NCI-H2227 treated with DMSO at 0.1 percent for 48 hours (cell line): ENCODE data around the gene YBX1.
"Not testable (repeated sequence)": the region's sequence is repeated elsewhere in the genome, so short reads cannot be mapped to it uniquely, and the experiment has no call there.

ENCODE experiments used
- DNase-seq: peaks from one replicate; lab custom pipeline; 2025; lab: John Stamatoyannopoulos, UW

YBX1 gene

DNA sequence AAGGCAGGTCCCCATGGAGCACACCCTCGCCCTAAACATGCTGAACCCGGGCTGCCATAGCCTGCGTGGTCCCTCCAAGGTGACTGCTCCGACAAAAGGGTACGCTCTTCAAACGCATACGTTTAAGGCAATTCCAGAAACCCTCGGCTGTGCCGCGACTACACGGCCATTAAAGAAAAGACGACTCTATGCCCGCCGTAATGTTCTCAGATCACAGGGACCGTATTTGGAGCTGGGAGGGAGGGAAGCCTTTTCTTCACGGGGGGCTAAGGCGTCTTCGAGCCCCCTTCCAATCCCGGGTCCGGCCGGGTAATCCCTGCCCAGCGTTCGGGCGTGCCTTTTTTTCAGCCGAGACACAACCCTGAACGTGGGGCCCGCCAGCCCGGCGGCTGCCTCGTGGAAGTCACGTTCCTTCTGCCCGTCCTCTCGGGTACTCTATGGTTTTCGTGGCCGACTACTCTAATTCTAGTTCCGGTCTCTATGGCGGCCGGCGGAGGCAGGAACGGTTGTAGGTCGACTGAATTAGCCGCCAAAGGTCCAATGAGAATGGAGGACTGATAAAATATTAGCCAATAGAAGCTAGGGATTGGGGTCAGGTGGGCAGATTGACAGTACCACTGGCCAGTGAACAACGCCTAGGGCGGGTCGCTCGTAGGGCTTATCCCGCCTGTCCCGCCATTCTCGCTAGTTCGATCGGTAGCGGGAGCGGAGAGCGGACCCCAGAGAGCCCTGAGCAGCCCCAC, at the start of gene YBX1:
Gene YBX1, plus strand, starts transcription at position 678 of the 743 bp plus-strand sequence. CDS start 148 bp downstream, outside the sequence.
- peak; percentile 99 for DNase-seq

DNA sequence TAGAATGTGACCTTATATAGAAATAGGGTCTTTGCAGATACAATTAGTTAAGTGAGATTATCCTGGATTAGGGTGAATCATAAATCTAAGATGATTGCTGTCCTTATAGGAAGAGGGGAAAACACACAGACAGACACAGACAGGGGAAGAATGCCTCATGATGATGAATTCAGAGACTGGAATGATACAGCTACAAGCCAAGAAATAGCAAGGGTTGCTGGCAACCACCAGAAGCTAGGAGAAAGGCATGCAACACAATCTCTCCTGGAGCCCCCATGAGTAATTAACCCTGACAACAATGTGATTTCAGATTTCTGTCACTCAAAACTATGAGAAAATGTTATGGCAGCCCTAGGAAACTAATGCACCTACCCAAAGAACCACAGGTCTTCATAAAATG, 43.1 kb upstream of the YBX1 start:
- DNase-seq = no peak

DNA sequence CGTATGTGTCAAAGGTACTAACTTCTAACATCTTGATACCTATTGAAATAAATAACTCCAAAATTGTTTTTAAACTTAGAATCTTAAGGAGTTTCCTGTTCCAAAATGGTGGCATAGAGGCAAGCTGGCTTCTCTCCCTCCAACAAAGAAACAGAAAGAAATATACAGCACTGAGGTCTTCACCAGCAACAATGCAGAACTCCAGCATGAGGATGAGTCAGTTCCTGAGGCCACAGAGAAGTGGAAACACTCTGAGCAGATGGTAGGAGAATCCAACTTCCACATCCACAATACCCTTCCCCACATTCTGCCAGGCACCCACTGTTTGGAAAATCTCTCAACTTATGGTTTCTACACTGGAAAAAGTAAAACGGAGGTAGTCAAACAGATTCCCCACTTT, 36.2 kb upstream of the YBX1 start:
- no peak for DNase-seq

DNA sequence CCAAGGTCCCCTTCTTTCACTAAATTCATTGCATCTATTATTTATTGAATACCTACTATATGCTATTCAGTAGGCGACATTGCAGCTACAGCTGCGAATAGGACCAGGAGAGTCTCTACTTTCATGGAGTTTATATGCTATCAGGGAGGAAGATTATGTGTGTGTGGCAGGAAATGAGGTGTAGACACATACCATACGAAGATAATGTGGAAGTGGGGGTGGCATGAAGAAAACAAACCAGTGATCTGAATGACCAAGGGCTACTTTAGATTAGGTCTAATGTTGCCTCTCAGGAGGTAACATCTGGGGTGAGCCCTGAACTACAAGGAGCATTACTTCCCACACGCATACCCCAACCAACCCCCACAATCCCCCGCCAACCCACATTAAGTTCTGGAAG, 25.0 kb upstream of the YBX1 start:
- no peak for DNase-seq

DNA sequence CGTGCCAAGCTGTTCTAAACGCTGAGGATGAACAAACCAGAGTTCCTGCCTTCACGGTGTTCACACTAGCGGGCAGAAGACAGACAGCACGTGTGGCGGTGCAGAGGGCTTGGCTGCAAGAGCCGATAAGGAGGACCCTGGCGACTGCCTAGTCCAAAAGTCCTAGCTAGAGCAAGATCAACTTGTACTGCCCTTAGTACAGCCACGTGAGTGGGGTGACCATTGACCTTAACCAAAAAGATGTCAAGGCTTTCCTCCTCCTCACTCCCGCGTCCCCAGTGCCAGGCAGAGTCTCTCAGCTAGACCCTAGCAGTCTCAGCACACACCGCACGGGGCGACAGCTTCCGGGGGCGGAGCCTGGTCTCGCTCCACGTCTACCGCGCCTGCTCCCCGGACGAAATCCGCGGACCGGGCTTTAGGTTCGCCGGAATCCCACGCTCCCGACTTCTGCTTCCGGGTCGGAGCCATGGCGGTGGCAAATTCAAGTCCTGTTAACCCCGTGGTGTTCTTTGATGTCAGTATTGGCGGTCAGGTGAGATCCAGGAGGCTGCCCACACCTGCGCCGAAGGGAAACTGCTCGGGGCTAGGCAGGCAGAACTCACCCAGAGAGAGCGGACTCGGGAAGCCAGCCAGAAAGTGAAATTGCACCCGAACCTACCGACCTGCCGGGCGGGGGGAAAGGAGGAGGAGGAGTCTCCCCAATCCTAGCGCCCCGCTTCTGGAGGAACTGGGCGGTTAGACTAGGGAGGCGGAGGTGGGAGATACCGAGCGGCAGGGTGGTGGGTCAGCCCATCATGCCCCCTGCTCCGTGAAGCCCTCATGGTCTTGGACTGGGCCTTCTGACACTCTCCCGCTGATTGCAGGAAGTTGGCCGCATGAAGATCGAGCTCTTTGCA, 24.0 kb upstream of the YBX1 start, which contains the start of gene PPIH:
Gene PPIH, plus strand, starts transcription at position 443 of the 896 bp plus-strand sequence. Its CDS starts 24 bp downstream, at position 467.
- DNase-seq = peak; percentile 93

DNA sequence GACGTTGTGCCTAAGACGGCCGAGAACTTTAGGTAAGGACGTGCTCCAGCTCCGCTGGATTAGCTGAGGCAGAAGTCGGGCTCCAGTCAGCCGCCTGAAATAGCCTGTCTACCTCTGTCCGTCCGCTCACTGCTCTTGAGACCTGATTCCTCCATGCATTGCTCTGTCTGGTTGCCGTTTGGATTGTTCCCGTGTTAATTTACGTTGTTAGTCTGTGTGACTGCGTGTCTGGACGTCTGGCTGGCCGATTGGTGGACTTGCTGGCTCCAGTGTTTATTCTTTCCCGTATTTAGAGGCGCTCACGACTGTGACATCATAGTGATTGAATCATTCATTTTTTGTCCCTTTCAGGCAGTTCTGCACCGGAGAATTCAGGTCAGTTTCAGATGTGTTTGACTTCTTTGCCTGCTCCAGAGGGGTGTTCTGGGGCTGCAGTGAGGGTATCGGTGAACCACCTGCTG, 23.3 kb upstream of the YBX1 start:
- DNase-seq = no peak

DNA sequence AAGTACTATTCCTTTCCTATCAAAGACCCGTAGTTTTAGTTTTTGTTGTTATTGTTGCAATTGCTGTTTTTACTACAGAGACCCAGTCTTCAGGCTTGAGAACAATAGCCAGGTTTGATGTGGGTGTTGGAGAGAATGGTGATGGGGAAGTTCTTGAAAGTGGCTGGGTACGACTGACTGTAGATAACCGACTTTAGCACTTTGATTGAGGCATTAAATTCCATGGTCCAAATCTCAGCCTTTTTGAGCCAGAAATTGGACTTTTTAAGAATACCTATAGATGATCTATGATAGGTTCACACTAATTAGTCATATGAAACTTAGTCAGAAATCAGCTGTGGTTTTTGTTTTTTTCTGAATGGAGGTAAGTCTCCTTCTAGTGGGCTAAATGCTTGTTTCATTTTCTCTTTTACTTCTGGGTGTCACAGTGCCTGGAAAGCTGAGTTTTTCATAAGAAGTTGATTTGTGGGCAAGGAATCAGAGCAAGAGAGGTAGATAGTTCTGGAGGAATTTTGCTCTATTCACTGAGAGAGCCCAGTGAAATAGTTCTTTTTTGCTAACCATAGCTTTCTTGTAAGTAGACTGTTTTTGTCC, 21.2 kb upstream of the YBX1 start:
- no peak for DNase-seq

DNA sequence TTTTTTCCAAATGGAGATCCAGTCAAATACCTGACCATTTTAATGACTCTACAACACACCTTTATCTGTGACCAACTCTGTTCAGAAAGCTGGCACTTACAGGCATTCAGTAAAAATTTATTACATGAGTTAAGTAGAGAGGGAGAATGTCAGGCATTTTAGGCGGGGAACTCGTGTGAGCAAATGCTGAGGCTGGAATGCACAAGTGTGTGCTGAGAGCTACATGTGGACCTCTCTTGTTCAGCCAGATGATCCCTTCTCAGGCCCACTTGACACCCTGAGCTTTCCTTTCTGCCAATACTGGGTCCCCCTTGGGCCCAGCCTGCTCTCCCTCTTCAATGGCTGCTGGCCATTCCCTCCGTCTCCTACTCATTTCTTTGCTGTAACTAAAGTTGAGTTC, 12.3 kb upstream of the YBX1 start:
- DNase-seq = no peak

DNA sequence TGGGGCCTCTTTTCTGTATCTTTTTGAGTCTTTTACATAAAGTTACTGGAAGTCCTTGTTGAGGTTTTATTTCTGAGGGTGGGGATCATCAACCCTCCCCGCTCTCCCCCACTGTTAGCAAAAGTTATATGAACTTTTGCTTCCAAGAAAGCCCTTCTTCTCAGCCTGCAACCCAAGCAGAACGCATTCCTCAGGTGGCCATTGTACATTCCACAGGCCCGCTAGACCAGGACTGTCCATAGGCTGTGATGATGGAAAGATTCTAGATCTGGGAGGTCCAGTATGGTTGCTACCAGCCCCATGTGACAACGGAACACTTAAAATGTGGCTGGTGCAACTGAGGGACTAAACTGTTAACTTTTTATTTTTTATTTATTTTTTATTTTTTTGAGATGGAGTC, 11.8 kb upstream of the YBX1 start:
- DNase-seq = no peak

DNA sequence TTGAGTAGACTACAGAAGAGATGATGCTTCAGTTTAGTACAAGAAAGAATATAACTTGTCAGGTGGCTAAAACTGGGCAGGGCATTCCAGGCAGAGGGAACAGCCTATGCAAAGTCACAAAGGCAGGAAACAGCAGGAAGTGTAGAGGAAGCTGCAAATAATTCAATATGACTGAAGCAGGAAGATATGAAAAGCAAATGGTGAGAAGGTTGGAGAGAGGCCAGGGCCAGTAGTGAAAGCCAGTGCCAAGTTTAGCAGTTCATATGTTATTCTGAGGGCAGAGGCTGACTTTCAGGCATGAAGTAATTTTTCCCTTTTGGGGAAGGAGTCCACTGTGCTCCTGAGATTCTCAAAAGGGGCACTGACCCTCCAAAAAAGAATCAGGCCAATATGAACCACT, 8.0 kb upstream of the YBX1 start:
- DNase-seq = no peak

DNA sequence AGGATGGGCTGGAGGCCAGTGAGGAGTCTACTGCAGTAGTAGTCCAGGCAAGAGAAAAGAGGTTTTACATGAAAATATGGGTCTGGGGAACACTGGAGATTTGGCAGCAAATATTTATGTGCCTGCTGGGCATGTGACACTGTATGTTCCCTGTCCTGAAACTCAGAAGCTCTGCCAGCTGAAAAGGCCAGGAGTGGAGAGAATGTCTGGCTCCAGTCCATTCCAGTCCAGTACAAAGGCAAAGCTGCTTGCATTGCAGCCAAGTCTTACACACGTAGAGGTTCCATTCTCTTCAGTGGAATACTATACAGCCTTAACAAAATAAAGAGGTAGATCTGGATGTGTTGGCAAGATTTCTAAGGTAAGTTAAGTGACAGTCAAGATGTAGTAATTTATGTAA, 7.5 kb upstream of the YBX1 start:
- DNase-seq = no peak

DNA sequence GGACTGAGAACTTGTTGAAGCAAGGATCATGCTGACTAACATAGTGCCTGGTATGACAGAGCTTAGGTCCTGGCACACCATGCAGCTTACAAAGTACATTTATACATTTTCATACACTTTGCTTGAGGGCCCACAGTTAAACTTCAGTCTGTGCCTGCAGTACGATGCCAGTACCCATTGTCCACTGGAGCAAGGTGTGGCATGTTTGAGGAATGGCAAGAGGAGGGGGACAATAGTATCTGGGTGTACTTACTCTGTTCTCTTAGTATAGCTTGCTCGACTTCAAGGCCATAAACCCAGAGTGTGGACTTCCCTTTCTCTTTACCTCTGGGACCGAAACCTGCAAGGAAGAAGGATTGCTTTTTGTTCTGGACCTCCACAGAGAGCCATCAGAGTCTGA, 6.8 kb upstream of the YBX1 start:
- no peak for DNase-seq

DNA sequence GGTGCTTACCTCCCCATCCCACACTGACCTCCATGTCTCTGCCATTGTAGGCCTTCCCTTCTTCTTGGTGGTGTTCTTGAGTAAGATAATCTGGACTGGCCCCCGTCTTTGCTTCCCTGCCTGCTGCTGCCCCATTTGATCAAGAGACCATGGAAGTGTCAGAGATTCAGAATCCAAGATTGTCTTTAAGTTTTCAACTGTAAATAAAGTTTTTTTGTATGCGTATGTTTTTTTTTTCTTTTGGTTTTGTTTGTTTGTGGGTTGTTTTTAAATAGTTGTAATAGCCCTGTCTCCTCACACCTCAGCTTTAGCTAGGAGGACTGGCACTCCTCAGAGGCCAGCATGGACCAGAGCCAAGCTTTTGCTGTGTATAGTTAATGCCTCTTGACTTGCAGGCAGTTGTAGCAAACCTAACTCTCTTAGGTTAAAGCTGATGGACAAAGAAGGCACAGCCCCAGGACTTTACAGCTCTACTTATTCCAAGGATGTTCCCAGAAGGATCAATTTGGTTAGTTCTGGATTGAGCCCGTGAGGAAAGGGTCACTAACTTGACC, 5.6 kb upstream of the YBX1 start:
- DNase-seq = no peak

DNA sequence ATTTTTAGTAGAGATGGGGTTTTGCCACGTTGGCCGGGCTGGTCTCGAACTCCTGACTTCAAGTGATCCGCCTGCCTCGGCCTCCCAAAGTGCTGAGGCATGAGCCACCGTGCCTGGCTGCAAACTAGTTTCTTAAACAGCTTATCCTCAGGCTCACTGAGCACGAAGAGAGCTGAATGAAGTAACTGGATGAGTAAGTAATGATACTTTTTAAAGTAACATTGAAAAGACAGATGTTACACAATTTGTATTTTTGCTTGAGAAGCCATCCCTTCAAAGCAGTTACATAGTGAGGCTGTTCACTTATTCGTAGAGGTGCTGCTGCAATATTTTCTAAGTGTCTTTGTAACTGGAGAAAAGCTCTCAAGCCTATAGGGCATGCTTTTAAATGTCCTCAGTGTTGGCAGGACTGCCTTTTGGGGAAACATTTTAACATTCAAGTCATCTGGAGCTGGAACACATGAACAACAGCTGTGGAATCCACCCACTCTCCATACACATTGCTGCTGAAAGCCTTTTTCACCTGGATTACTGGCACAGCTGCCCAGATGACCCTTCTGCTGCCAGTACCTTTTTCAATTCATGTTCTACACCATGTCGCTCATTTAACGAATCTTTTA, 2.7 kb upstream of the YBX1 start:
- no peak for DNase-seq

DNA sequence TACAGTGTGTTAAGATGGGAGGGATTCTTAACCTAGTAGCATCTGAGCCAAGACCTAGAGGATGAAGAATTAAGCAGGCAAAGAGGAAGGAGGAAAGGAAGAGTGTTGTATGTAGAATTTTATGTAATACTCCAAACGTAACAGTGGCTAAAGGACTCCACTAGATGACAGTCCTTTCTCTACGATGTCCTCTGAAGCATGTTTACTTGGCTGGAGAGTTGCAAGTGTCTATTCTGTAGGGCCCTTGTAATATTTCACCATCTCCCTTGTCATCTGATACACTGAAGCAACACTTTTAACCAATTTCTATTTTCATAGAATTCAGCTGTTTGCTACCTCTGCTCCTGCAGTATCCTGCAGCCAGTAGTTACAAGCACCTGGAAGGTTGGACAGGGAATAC, 2.2 kb upstream of the YBX1 start:
- no peak for DNase-seq

DNA sequence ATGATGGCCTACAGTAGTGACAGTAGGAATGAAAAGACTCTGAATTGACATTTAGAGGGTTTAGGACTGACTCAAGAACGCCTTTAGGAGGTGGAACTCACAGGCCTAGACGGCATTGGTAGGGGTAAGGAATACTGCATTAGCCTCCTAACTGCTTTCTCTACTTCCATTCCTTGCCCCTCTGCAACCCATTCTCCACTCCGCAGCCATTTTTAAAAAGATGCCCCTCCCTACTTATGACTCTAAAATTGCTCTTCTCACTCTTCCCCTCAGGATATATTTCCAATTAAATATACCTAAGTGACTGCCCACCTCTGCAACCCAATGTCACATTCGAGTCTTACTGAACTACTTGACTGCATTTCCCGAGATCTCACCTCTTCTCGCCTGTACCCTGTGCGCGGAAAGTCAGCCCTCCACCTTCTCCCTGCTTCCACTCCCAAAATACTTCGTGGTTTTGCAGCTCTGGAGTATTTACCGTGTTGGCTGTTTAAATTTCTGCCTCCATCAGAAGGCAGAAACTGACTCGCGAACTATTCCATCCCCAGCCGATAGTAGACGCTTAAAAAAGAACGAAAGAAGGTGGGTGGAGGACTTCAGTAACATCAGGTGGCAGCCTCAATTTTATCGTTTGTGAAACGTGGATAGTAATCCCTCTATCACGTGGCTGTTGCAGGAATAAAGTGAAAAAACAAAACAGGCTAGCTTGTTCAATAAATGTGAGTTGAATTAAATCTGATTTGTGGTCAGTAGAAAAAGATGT, 1.1 kb upstream of the YBX1 start:
- DNase-seq = peak; percentile 35

DNA sequence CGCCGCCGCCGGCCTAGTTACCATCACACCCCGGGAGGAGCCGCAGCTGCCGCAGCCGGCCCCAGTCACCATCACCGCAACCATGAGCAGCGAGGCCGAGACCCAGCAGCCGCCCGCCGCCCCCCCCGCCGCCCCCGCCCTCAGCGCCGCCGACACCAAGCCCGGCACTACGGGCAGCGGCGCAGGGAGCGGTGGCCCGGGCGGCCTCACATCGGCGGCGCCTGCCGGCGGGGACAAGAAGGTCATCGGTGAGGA, 193 bp downstream of the YBX1 start:
- not testable (repeated sequence) for DNase-seq

DNA sequence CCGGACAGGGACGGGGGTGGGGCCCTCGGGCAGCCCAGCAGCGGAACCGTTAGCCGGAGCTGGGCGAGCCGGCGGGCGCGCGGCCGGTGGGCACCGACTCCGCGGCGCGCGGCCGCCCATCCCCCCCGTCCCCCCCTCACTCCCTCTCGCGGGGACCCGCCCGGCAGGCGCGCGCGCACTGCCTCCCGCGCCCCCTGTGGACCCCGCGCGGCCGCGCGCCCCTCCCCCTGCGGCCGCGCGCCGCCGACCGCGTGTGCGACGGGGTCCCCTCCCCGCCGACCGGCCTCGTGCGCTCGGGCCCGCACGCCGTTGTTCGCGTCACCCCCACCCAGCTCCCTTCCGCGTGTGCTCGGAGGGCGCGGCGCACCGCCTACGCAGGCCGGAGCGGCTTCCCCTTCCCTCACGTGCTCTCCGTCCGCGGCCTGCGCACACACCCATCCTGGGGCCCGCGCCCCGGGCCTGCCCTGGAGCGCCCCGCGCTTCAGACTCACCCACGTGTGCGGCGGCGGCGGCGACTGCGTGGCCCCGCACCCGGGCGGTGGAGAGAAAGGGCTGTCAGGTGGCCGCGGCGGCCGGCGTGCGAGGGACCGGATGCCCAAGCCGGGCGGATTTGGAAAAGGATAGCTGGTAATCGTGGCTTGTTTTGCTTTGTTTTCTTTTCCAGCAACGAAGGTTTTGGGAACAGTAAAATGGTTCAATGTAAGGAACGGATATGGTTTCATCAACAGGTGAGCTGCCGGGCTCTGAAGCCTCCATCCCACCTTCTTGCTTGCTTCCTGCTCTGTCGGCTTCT, 717 bp downstream of the YBX1 start:
- peak; percentile 24 for DNase-seq

DNA sequence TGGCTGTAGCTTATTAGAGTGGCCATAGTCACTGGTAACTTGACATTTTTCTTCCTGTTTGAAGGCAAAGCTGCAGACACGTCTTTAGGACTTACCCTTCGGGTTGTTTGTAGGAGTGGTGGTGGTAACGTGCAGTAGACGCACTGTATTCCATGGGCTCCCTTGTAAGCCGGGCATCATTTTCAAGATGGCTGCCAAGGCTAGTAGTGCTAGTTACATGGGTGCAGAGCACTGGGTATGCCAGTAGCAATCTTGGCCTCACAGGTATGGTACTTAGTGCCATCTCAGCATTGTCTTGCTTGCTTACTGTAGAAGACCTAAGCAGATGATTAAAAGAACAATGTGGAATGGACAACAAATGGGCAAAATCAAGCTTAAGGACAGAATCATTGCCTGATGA, 1.9 kb downstream of the YBX1 start:
- DNase-seq = peak; percentile 50

DNA sequence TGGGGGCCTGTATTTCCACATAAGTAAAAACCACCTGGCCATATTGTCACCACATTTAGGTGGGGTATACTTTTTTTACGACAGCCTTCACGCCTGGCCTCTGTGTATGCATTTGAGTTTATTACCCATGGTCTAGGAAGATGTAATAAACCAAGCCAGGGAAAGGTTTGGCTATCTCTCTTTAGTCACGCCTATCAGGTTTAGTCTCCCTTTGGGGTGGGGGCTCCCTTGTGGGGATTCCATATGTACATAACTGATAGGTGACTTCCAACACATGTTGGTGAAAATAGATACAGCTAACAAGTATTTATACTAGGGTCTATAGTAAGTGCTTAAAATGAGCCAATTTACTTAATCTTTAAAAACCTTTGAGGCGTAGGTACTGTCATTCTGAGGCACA, 4.2 kb downstream of the YBX1 start:
- no peak for DNase-seq

DNA sequence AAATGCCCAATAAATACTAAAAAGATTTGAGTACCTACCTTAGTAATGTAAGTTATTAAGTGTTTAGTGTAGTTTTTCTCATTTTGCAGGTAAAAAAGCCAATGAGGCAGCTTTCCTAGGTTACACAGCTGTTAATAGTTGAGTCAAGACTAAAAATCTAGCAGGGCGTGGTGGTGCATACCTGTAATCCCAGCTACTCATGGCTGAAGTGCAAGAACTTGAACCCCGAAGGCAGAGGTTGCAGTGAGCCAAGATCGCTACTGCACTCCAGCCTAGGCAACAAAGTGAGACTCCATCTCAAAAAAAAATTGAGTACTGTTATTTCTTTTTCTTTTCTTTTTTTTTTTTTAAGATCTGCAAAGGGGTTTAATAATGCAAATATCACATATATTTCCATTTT, 7.7 kb downstream of the YBX1 start:
- no peak for DNase-seq
